HL-60 (cell line): Measurements from ENCODE around the gene SRRM3.

Experiments
- POLR2AphosphoS5 ChIP-seq: IDR thresholded peaks from 2 replicates; pipeline ENCODE4 v1.6.1; 2012; ENCODE audit warnings: low read depth
- TF ChIP-seq, protein P1 (sequence below): IDR thresholded peaks from one replicate; pipeline ENCODE4 v1.5.1; 2011; ENCODE audit warnings: low read length, control low read depth, inconsistent platforms; ENCODE audit not compliant: insufficient read depth

DNA sequence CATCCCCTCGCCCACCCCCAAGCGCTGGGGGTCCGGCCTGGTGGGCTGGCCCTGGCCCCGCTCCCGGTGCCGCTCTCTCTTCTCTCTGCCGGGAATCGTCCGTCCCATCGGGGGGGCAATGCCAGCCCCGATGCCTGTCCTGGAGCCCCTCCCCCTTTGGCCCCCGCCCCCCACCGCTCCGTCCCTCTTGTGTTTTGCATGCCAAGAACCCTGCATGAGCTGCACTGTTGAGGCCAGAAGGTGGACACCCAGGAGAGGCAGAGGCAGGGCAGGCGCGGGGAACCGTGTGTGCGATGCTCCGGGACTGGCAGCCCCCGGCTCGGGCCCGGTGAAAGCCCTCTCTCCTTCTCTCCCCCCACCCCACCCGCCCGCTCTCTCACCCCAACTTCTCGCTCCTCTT is 78.7 kb downstream of the SRRM3 start:
- TF ChIP-seq, protein P1, sequence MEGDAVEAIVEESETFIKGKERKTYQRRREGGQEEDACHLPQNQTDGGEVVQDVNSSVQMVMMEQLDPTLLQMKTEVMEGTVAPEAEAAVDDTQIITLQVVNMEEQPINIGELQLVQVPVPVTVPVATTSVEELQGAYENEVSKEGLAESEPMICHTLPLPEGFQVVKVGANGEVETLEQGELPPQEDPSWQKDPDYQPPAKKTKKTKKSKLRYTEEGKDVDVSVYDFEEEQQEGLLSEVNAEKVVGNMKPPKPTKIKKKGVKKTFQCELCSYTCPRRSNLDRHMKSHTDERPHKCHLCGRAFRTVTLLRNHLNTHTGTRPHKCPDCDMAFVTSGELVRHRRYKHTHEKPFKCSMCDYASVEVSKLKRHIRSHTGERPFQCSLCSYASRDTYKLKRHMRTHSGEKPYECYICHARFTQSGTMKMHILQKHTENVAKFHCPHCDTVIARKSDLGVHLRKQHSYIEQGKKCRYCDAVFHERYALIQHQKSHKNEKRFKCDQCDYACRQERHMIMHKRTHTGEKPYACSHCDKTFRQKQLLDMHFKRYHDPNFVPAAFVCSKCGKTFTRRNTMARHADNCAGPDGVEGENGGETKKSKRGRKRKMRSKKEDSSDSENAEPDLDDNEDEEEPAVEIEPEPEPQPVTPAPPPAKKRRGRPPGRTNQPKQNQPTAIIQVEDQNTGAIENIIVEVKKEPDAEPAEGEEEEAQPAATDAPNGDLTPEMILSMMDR = no peak
- no peak for TF ChIP-seq POLR2AphosphoS5
